MCF 10A (cell line): Measurements from ENCODE around the gene TELO2. TPM values are rescaled to one million over a fixed set of nuclear protein-coding genes. Genes with fewer than 3 reads are reported as not detected.

Experiments
- BruUV-seq: library from RNA; stranded (reverse); fragments of 400-500 nt; replicated peaks from 2 replicates; lab custom pipeline; 2021; lab: Mats Ljungman, UMichigan
- CTCF ChIA-PET: fragments of 300-600 bp; sonication (Branson Sonifier 250); formaldehyde crosslinking; extraction: SDS; loops from one replicate; lab custom pipeline; 2021; ENCODE audit warnings: antibody characterized with exemption, inconsistent platforms; lab: Yijun Ruan, JAX
- POLR2A ChIA-PET: fragments of 300-600, 350-650 bp; sonication (Branson Sonifier 250); formaldehyde crosslinking; extraction: SDS; loops from one replicate; lab custom pipeline; 2020; ENCODE audit warnings: antibody characterized with exemption, inconsistent platforms; lab: Yijun Ruan, JAX
- DNase-seq: peaks from one replicate; pipeline ENCODE4 v3.0.0-alpha.2; 2018; ENCODE audit not compliant: unreplicated experiment
- H3K27ac Mint-ChIP-seq: one replicate; pipeline ENCODE4 v1.8.0; 2022; ENCODE audit warnings: mild to moderate bottlenecking, low read depth, mixed read lengths; ENCODE audit not compliant: unreplicated experiment
- H3K27me3 Mint-ChIP-seq: one replicate; pipeline ENCODE4 v1.8.0; 2022; ENCODE audit warnings: mixed read lengths; ENCODE audit not compliant: insufficient read depth, unreplicated experiment
- H3K36me3 Mint-ChIP-seq: one replicate; pipeline ENCODE4 v1.8.0; 2022; ENCODE audit warnings: mild to moderate bottlenecking, moderate library complexity, mixed read lengths; ENCODE audit not compliant: insufficient read depth, unreplicated experiment
- H3K4me1 Mint-ChIP-seq: one replicate; pipeline ENCODE4 v1.8.0; 2022; ENCODE audit warnings: mixed read lengths; ENCODE audit not compliant: insufficient read depth, unreplicated experiment
- H3K4me3 Mint-ChIP-seq: one replicate; pipeline ENCODE4 v1.8.0; 2022; ENCODE audit warnings: mild to moderate bottlenecking, moderate library complexity, mixed read lengths; ENCODE audit not compliant: unreplicated experiment
- H3K9me3 Mint-ChIP-seq: one replicate; pipeline ENCODE4 v1.8.0; 2022; ENCODE audit warnings: mixed read lengths; ENCODE audit not compliant: unreplicated experiment
- CTCF ChIP-seq: fragments of 200-600 bp; IDR thresholded peaks from one replicate; pipeline ENCODE4 v1.8.0; 2022; ENCODE audit warnings: antibody characterized with exemption, mild to moderate bottlenecking; ENCODE audit not compliant: unreplicated experiment
- intact Hi-C: fragments of 100-400 bp; cut with micrococcal nuclease; formaldehyde crosslinking; loops from 2 replicates; pipeline ENCODE4 v1.14.1; 2022
- total RNA-seq: library from RNA; stranded (reverse); gene quantifications from 2 replicates; pipeline ENCODE4 v1.2.3, GENCODE V29; 2022

Gene TELO2
- total RNA-seq, 1 experiment from 2014 or later = 31.3 TPM

GRCh38 chr16:1536601-1537000, 43.4 kb downstream of the TELO2 start:
- CTCF ChIA-PET = interaction anchor here (0.6 kb wide), 1 partner anchor 915 kb away, joined by 3 read pairs; no protein-coding TSS in a partner anchor
- H3K27ac Mint-ChIP-seq = no peak overlapping the region

GRCh38 chr16:1537138-1537577, 44.0 kb downstream of the TELO2 start:
- DNase-seq = no peak
- Mint-ChIP-seq H3K36me3 (peaks cover 4% of the 10 kb centered on the region), H3K4me3 (no peak overlapping the region), H3K27me3 (no peaks in the 10 kb centered on the region), H3K27ac (no peak overlapping the region), H3K4me1 (no peaks in the 10 kb centered on the region), H3K9me3 (no peaks in the 10 kb centered on the region)
- ChIA-PET CTCF (no interaction called here), POLR2A (no interaction called here)
- intact Hi-C loops = no loop called here
- no peak for TF ChIP-seq CTCF
- no TSS peak for BruUV-seq

More at GRCh38 chr16:1536601-1537000, 43.4 kb downstream of the TELO2 start:
- TF ChIP-seq CTCF = no peak
- BruUV-seq = no TSS peak
- H3K4me3 Mint-ChIP-seq = no peak overlapping the region
- POLR2A ChIA-PET = no interaction called here
- intact Hi-C loops = no loop called here
- H3K36me3 Mint-ChIP-seq = peaks cover 4% of the 10 kb centered on the region
- H3K27me3 Mint-ChIP-seq = no peaks in the 10 kb centered on the region
- H3K9me3 Mint-ChIP-seq = no peaks in the 10 kb centered on the region
- H3K4me1 Mint-ChIP-seq = no peaks in the 10 kb centered on the region
- no peak for DNase-seq

- no peaks in the 10 kb centered on the region for H3K27me3 Mint-ChIP-seq
- peaks cover 4% of the 10 kb centered on the region for H3K36me3 Mint-ChIP-seq
- BruUV-seq = no TSS peak
- no peak overlapping the region for H3K4me3 Mint-ChIP-seq
- DNase-seq = no peak
- CTCF ChIA-PET = no interaction called here
- H3K4me1 Mint-ChIP-seq = no peaks in the 10 kb centered on the region
- intact Hi-C loops = no loop called here
- POLR2A ChIA-PET = no interaction called here
- no peak for TF ChIP-seq CTCF
- H3K9me3 Mint-ChIP-seq = no peaks in the 10 kb centered on the region
- H3K27ac Mint-ChIP-seq = no peak overlapping the region
Measured at GRCh38 chr16:1537763-1538289, 44.7 kb downstream of the TELO2 start.

GRCh38 chr16:1538804-1539520, 45.8 kb downstream of the TELO2 start:
- no peaks in the 10 kb centered on the region for H3K9me3 Mint-ChIP-seq
- H3K27ac Mint-ChIP-seq = no peak overlapping the region
- ChIA-PET CTCF (interaction anchor here (0.5 kb wide), 1 partner anchor 209 kb away, joined by 3 read pairs; no protein-coding TSS in a partner anchor), POLR2A (interaction anchor here (0.6 kb wide), 1 partner anchor 79 kb away, joined by 4 read pairs; no protein-coding TSS in a partner anchor)
- peaks cover 8% of the 10 kb centered on the region for H3K4me1 Mint-ChIP-seq
- no peaks in the 10 kb centered on the region for H3K27me3 Mint-ChIP-seq
- H3K4me3 Mint-ChIP-seq = no peak overlapping the region
- DNase-seq = no peak
- intact Hi-C loops = no loop called here
- BruUV-seq = no TSS peak
- peaks cover 4% of the 10 kb centered on the region for H3K36me3 Mint-ChIP-seq
- TF ChIP-seq CTCF = no peak
